NOMO-1 (cell line): ENCODE measurements around the gene OXNAD1.
A peak's percentile ranks its signal among the peaks of the same experiment; 100 is the strongest.

Source experiments
- DNase-seq, 2 experiments: peaks; one replicate each; lab custom pipeline; 2025; ENCODE audit not compliant: unreplicated experiment in 2 of 2; lab: John Stamatoyannopoulos, UW

The OXNAD1 gene

DNA sequence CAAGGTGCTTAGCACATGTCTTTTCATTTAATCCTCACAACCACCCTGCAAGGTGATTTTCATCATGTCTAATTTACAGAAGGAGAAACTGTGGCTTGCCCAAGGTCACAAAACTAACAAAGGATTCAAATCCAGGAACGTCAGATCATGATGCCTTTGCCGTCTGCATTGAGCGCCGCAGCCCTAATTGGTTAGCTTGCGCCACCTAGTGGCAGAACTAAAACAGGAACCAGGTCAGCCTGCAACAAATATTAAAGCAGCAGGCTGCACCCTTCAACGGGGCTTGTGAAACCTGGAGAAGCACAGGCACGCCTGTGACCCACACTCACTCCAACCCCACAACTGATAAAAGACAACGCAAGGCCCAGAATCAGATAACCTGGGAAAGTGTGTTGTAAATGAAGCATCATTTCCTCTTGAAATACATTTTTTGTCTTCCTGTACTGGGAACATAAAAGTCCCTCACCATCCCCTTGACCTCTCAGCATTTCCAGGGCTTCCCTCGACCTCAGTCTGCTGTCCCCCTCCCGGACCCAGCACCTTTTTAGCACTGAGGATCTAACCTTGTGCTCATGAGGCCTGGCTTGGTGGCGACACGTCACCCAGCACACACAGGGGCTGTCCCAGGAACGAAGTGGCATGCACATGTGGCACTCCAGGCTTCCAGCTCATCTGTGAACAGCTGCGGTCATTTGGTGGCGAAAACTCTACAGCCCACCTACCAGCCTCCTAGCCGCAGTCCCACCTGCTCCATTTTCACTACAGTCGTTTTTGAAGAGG is 17.5 kb upstream of the OXNAD1 start:
- peak; percentile 76 to 80 for DNase-seq

DNA sequence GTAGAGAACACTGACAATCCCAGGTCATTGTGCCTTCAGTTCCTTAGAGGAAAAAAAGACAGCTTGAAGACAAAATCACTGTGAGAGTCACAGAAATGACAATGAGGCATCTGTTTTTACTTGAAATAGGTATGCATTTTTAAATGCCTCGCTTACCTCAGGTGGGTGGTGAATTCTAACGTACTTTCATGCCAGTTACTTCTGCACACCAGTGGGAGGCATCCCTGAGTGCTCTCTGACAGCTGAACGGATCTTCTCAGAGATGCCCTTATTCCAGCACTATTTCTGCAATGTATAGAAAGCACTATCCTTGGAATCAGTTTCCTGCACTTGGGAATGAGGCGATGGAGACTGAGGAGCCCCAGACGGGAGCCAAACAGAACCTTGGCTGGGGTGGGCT is 16.5 kb upstream of the OXNAD1 start:
- no peak for DNase-seq

DNA sequence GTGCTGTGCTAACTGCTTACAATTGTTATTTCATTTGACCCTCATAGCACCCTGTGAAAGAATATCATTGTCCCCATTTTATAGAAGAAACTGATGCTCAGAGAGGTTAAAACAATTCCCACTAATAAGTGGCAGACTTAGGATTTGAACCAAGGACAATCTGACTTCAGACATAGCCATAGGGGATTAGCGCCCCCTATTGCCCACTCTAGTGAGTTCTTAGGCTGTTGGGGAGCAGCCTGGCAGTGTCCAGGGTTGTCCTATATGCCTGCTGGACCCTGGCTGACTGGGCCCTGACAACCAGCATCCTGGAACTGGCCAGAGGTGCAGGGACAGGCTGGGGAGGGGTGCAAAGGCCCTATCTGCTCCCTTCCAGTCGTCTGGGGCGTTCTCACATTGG is 15.7 kb upstream of the OXNAD1 start:
- DNase-seq: peak in 1 of 2 experiments; percentile 5

DNA sequence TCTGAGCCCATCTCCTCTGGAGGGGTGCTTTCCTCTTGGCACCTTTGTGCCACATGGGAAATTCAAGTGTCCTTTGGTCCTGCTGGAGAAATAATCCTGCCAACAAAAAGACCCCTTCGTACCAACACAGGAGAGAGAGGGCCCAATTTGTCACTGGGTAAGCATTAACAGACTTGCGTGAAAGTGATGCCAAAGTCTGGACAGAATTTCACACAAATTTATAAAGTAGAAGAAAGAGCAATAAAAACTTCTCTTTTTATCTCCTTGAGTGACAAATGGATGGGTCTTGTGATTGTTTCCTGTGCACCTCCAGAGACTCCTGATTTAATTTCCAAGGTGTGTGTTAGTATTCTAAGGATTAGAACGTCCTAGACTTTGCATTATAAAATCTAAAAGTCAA is 15.1 kb upstream of the OXNAD1 start:
- no peak for DNase-seq

DNA sequence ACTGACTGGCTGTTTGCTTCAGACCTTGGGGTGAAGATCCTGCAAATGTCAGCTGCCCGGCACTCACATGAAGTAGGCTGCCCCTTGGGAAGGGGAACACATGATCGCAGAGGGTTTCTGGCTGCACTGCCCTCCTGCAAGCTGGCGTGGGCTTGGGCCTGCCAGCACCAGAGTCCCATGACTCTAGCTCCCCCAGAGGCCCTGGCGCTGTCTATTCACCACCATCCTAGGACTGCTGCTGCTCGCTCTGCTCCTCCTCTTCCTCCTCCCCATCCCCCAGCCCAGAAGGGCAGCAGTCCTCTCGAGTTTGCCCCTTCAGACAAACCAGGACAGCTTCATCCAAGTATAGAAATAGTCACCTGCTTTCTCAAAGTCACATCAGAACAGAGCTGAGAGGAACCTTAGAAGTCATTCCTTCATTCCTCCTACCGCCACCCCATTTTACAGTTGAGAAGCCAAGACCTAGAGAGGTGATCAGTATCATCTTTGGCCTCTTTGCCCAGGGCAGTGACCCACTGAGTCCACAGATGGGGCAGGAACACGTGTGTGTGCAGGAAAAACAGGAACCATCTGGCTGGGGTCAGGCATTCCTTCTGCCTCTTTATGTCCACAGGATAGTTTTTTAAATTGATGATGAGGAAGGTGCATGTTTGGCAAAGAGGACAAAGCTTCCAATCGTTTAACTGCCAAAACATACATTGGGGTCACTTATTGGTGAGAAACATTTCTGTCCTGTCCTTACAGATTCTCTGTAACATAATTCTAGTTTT is 13.5 kb upstream of the OXNAD1 start:
- no peak for DNase-seq

DNA sequence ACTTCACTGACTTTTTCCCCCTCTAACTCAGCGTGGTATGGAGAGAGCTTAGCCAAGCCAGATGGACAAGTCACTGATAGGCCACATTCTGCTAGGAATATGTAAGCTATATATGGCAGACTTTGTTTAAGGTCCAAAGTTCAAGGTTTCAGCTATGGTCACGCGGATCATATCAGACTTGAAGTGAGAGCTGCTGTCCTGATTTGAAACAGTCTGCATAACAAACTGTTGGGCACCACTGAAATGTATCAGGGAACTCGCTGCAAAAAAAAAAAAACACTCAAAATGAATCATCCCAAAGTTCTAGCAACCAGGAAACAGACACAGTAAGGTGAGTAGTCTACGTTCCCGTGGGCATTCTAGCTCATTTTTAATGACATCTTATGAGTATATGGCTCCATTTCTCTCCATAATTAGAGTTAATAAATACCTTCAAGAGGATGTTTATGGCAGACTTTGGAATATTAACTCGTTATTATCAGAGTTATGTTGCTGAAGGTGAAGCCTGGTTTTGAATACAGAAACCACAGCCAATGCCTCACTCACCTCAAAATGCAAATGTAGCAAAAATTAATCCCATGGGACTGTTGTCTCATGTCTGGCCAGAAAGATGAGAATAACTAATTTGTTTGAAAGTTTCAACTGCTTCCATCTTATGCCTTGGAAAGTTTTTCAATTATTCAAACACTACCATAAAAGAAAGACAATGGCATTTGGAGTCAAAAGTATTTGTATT is 12.6 kb upstream of the OXNAD1 start:
- no peak for DNase-seq

DNA sequence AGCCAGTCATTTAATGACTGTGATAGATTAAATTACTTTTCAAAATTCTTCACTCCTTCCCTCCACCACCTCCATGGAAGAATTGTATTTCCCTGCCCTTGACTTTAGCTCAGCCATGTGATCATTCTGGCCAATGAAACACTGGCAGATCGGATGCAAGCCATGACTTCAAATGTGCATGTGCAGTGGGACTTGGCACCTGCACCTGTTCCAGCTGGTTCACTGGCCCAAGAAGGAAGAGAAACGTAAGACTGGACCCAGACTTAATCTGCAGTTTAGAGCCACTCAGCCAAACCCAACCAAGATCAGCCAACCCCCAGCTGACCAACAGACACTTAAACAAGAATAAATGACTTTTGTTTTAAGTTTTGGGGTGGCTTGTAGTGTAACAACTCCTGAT is 12.0 kb upstream of the OXNAD1 start:
- no peak for DNase-seq

DNA sequence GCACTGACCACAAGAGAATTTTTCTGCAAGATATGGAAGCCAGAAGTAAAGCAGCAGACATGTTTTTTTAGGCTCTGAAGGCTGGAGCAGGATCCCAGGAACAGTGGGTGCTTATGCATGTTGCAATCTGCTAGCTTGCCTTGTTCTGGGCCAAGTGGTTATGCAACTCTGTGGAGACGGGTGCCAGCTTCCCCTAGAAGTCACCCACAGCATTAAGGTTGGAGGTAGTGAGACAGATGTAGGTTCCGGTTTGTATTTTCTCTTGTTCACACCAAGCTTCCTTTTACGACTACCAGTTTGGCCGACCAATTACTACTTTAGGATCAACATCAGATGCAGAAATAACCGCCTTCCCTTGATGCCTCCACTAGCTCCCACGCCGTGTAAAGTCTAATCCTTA is 11.4 kb upstream of the OXNAD1 start:
- DNase-seq: peak; percentile 78 to 94

DNA sequence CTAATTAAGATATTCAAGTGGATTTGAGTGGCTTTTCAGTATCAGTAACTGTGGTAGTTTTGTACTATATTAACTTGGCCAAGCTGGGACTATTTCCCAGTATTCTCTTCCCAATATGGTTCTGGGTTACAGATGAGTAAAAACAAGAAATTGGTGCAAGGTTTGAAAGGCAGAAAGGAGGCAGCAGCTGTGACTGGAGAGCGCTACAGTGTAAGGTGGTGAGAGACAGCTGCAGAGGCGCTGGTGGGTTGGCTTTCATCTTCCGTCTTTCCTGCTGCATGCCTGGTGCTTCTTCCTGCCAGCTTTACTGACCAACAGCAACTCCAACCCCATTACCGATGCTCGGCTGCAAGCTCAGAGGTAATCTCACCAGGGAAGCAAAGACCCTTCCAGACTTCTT is 10.1 kb upstream of the OXNAD1 start:
- DNase-seq: no peak

DNA sequence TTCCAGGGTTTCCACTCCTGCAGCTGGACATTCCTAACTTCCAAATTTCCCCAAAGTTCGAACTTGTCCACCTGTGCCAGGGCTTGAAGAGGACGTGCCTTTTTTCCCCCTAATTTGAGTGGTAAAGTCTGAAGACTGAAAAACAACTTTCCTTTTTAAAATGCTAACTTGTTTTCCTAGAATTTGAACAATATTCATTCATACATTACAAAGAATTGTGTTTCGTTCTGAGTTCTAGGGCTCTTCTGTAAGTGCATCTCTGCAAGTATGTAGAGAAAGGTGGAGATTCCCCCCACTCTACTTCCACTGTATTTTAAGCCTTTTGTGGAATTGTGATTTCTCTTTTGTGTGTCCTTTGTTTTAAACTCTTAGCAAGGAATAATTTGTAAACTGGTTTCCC is 9.7 kb upstream of the OXNAD1 start:
- DNase-seq: no peak

DNA sequence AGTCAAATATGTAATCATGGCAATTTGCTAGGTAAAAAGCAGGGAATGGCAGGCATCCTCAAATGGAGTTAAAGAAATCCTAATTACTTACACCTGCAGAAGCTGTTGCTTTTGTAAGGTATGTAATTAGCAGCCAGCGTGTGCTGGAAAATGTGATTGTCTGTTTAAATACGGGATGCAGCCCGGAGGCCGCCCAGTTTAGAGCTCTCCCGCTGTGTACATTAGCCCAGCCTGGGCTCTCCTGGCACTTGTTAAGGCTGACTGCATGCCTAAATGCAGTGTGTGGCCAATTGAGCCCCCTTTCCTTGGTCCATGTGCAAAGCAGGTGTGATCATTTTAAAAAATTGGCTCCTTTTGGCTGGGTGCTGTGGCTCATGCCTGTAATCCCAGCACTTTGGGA is 9.3 kb upstream of the OXNAD1 start:
- no peak for DNase-seq

DNA sequence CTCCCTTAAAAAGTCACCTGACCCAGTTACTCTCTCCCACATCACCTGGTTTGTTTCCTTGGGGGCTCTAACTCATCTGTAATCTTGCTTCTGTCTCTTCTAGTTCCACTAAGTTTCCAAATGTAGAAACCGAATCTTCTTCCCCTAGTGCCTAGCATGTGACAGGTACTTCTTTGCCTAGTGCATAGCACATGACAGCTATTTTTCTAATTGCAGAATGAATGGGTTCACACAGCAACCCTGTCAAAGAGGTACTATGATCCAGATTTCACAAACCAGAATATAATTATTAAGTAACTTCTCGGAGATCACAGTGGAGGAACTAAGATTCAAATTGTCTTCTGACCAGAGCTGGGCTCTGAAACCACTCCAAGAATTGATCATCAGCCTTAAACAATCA is 7.7 kb upstream of the OXNAD1 start:
- no peak for DNase-seq

DNA sequence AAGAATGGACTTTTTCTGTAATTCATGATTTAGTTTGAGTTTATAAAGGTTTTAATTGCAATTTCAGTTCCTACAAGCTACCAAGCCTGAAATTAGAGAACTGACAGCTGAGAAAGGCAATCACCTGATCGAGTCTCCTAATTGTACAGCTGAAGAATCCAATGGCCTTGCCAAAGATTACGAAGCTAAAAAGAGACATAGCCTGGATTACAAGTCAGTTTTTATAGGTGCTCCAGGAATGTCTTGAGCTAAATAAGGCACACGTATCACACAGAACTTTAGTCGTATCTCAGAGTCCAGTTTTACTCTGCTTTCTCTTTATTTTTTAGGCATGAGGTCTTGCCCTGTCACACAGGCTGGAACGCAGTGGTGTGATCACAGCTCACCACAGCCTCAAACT is 6.8 kb upstream of the OXNAD1 start:
- DNase-seq: no peak

DNA sequence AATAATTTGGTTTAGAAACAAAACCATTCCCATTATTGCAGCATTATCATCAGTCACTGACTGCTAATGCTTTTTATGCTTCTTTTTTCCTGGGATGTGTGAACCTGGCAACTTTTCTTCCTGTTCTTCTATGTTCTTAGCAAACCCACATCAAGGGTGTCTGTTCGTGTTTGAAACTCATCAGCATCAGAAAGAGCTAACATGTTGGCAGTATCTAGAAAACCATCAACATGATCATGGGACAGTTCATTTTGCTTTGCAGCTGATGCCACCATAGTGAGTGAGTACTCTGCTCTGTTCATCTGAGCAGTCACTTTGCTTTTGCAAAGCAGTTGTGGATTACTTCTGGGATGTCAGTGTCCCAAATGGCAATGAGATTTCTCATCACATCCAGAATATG is 6.1 kb upstream of the OXNAD1 start:
- DNase-seq: no peak

DNA sequence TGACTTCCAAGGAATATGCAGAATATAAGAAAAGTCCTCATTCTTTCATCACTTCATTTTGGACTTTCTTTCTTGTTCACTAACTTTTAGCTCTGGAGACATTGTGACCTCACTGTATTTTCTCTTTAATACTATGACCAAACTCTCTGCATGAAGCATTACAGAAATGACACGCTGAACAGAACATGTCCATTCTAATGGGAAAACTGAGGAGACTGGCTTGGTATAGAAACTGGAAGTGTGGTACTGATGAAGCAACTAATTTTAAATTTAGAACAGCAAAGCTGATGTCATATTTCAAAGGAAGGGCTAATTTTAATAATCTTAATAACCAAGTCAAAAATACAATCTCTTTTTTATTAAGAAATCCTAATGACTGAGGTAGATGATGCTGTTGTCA is 5.0 kb upstream of the OXNAD1 start:
- DNase-seq: no peak

DNA sequence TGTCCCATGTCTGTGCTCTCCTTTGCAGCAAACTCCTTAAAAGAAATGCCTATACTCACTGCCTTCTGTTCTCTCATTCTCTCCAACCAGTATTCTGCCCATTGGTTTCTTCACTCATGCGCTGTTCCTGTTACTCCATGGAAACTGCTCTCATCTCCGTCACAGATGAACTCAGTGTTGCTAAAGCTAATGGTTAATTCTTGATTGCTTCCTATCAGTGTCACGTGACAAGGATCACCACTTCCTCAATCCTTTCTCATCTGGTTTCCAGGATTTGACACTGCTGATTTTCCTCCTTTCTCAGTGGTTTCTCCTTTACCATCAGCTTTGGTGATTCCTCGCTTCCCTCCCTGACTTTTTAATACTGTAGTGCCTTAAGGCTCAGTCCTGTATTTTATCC is 2.8 kb upstream of the OXNAD1 start:
- DNase-seq: no peak

DNA sequence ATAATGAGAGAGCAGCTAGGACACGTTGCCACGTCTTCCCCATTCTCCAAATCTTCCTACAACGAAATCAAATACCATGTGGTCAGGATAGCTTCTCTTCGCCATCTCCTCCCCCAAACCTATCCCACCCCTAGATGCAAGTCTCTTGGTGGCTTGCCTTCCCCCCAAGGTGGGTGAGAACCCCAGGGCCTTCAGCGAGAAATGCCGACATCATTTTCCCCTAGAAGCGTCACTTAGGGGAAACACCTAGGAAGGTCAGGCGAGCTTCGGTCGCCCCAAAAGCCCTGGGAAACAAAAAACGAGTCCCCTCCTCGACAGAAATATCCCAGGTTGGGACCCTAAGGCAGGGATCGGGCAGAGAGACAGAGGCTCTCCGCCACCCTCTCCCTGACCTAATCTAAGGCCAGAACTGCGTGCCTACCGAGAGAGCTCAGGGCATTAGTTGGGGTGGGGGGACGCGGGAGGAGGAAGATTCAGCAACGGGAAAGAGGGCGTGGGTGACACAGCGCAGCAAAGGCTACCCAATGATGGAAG is 771 bp upstream of the OXNAD1 start:
- DNase-seq: no peak

DNA sequence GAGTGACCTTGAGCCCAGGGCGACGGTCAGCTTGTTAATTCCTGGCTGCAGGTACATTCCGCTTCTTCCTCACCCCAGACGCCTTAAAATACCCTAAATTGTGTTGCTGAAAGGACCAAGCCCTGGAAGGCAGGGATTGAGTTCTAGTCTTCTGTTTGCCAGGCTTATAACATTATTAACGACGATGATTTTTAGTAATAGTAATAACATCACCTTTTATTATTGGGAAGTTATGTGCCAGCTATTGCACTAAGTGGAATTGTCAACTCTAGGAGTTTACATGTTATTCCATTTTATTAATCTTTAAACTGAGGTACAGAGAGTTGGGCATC is 409 bp downstream of the OXNAD1 start:
- DNase-seq: no peak

DNA sequence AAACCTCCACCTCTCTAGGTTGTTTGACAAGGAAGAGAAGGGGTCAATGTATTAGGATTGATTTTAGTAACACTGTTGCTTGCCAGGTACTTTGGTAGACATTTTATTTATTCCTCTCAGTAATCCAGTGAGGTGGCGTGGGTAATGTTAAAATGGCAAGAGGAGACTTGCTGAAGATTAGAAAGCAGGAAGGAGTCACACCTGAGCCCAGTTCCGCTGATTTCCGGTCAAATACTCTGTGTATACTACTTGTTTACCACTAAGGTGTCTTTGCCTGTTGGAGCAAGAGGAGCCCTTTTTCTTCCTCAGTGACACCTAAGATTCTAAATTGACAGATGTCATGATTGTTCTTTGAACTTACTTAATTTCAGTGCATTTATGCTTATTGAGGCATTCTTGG is 1.7 kb downstream of the OXNAD1 start:
- no peak for DNase-seq

DNA sequence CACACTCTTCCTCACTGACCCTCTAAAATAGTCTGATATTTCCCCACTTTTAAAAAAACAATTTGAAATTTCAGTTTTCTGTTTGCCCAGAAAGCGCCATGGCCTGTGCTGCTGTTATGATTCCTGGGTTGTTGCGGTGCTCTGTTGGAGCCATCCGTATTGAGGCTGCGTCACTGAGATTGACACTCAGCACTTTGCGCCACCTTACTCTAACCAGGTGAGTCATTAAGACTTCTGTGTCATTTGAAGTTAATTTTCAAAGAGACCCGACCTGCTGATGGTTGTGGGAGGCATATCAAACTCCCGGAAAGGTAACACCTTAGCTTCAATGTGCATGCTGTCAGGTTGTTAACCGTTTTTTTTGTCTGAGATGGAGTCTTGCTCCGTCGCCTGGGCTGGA is 5.8 kb downstream of the OXNAD1 start:
- no peak for DNase-seq

DNA sequence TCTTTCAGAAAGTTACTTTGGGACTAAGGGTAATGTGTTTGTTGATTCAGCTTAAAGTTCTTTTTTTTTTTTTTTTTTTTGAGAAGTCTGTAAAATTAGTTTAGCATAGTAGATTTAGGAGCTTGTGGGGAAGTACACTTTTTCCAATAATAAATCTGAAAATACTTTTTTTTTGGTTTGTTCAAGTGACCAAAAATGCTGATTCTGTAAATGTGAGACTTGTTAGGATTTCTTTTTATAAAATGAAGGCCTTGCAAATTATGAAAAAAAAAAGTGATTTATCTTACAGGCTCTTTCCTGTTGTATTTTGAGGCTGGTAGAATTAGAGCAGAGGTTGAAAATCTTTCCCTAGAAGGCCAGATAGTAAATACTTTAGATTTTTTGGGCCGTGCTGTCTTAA is 7.6 kb downstream of the OXNAD1 start:
- no peak for DNase-seq

DNA sequence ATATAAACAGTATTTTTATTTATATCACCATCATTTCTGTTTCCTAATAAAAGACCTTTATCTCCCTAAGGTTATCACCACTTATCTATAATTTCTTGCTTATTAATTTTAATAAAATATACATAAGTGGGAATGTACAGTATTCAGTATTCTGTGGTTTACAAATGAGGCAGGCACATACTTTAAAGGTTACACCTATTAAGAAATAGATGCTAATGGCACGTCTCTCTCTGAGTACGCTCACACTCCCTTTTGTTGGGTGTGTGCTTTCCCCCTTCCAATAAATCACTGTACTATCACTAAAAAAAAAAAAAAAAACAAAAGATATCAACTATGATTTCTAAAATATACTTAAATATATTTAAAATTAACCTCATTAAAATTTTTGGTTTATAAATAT is 8.9 kb downstream of the OXNAD1 start:
- DNase-seq: no peak
